HG03575 (cell line): ENCODE data around the gene MAP7.

Experiments used
- ATAC-seq: cut with Tn5 transposase; IDR thresholded peaks from one replicate; pipeline ENCODE4 v1.9.1; 2021; ENCODE audit not compliant: unreplicated experiment, insufficient number of reproducible peaks, low FRiP score; ENCODE audit errors: extremely low read depth

Gene MAP7

GRCh38 chr6:136535880-136536650 is 14.2 kb downstream of the MAP7 start:
- ATAC-seq = no peak

- no peak for ATAC-seq
Measured at GRCh38 chr6:136535017-136535765, 15.0 kb downstream of the MAP7 start.

GRCh38 chr6:136534268-136534667 is 16.0 kb downstream of the MAP7 start:
- ATAC-seq = no peak

GRCh38 chr6:136533487-136533886 is 16.7 kb downstream of the MAP7 start:
- ATAC-seq = no peak

- no peak for ATAC-seq
Measured at GRCh38 chr6:136532030-136532429, 18.2 kb downstream of the MAP7 start.

- ATAC-seq = no peak
Measured at GRCh38 chr6:136529710-136530109, 20.5 kb downstream of the MAP7 start.

- ATAC-seq = no peak
Measured at GRCh38 chr6:136528477-136528876, 21.7 kb downstream of the MAP7 start.

- ATAC-seq = no peak
Measured at GRCh38 chr6:136527831-136528230, 22.4 kb downstream of the MAP7 start.

- no peak for ATAC-seq
Measured at GRCh38 chr6:136526937-136527336, 23.3 kb downstream of the MAP7 start.

- ATAC-seq = no peak
Measured at GRCh38 chr6:136526196-136526930, 23.9 kb downstream of the MAP7 start.

- ATAC-seq = no peak
Measured at GRCh38 chr6:136525586-136526195, 24.5 kb downstream of the MAP7 start.

- no peak for ATAC-seq
Measured at GRCh38 chr6:136524936-136525413, 25.2 kb downstream of the MAP7 start.

GRCh38 chr6:136524339-136524935 is 25.8 kb downstream of the MAP7 start:
- ATAC-seq = no peak

GRCh38 chr6:136523196-136523595 is 27.0 kb downstream of the MAP7 start:
- ATAC-seq = no peak

GRCh38 chr6:136522636-136523035 is 27.6 kb downstream of the MAP7 start:
- no peak for ATAC-seq

GRCh38 chr6:136521911-136522310 is 28.3 kb downstream of the MAP7 start:
- no peak for ATAC-seq

GRCh38 chr6:136521427-136521826 is 28.8 kb downstream of the MAP7 start:
- no peak for ATAC-seq

- no peak for ATAC-seq
Measured at GRCh38 chr6:136520517-136520916, 29.7 kb downstream of the MAP7 start.

GRCh38 chr6:136517582-136517981 is 32.6 kb downstream of the MAP7 start:
- no peak for ATAC-seq
